NCI-H2196 (cell line): ENCODE measurements around the gene KRTAP10-5.

Experiments used
- DNase-seq: peaks from one replicate; lab custom pipeline; 2025; ENCODE audit not compliant: unreplicated experiment; lab: John Stamatoyannopoulos, UW

KRTAP10-5 gene

GRCh38 chr21:44530903-44531605 lies 49.4 kb downstream of the KRTAP10-5 start:
- no peak for DNase-seq

GRCh38 chr21:44530221-44530902 lies 50.0 kb downstream of the KRTAP10-5 start:
- DNase-seq = no peak

GRCh38 chr21:44529503-44530125 lies 50.8 kb downstream of the KRTAP10-5 start:
- DNase-seq = no peak
